BLaER1 (cell line): ENCODE measurements around the gene ZSWIM5.
"Not testable (repeated sequence)": the region's sequence is repeated elsewhere in the genome, so short reads cannot be mapped to it uniquely, and the experiment has no call there.

Experiments
- H3K27ac ChIP-seq: shearing (Covaris generic); formaldehyde crosslinking; 2 replicates; pipeline ENCODE4 v1.8.1; 2022
- H3K27me3 ChIP-seq: shearing (Covaris generic); formaldehyde crosslinking; 2 replicates; pipeline ENCODE4 v1.8.1; 2022
- H3K36me3 ChIP-seq: shearing (Covaris generic); formaldehyde crosslinking; 2 replicates; pipeline ENCODE4 v1.8.1; 2022
- H3K4me1 ChIP-seq: shearing (Covaris generic); formaldehyde crosslinking; 2 replicates; pipeline ENCODE4 v1.8.1; 2022
- H3K4me2 ChIP-seq: shearing (Covaris generic); formaldehyde crosslinking; 2 replicates; pipeline ENCODE4 v1.8.1; 2022
- H3K4me3 ChIP-seq: shearing (Covaris generic); formaldehyde crosslinking; 2 replicates; pipeline ENCODE4 v1.8.1; 2022
- H3K9ac ChIP-seq: shearing (Covaris generic); formaldehyde crosslinking; 2 replicates; pipeline ENCODE4 v1.8.1; 2022
- H3K9me3 ChIP-seq: shearing (Covaris generic); formaldehyde crosslinking; 2 replicates; pipeline ENCODE4 v1.8.1; 2022
- H4K20me1 ChIP-seq: shearing (Covaris generic); formaldehyde crosslinking; 2 replicates; pipeline ENCODE4 v1.8.1; 2022
- Cebpa-rat ChIP-seq: shearing (Covaris generic); IDR thresholded peaks from 2 replicates; pipeline ENCODE4 v1.8.1; 2022

ZSWIM5 gene

DNA sequence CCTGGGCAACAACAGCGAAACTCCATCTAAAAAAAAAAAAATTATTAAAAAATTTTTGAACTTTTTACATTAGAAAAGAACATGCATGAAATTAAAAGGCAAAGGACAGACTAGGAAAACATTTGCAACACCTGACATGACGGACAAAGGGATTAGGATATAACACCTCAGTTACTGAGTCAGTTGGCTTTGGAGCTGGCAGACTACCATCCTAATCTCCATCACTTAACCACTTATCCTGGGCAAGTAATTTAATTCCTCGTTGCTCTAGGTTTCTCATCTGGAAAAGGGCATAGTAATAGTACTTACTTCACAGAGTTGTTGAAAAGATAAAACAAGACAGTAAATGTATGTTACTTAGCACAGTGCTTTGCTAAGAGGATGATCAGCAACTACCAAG is 207.2 kb downstream of the ZSWIM5 start:
- no peak overlapping the region for H3K9ac ChIP-seq
- peaks cover 29% of the 10 kb centered on the region for H3K36me3 ChIP-seq
- H3K4me2 ChIP-seq, result no peak overlapping the region
- H3K4me1 ChIP-seq, result no peaks in the 10 kb centered on the region
- H3K27ac ChIP-seq, result no peak overlapping the region
- no peak overlapping the region for H3K4me3 ChIP-seq
- no peaks in the 10 kb centered on the region for H4K20me1 ChIP-seq
- no peaks in the 10 kb centered on the region for H3K9me3 ChIP-seq
- TF ChIP-seq Cebpa-rat, result no peak
- no peaks in the 10 kb centered on the region for H3K27me3 ChIP-seq

- no peak for TF ChIP-seq Cebpa-rat
- H3K9ac ChIP-seq, result no peak overlapping the region
- no peaks in the 10 kb centered on the region for H3K4me1 ChIP-seq
- no peaks in the 10 kb centered on the region for H3K9me3 ChIP-seq
- no peaks in the 10 kb centered on the region for H4K20me1 ChIP-seq
- H3K4me2 ChIP-seq, result no peak overlapping the region
- no peaks in the 10 kb centered on the region for H3K36me3 ChIP-seq
- H3K27me3 ChIP-seq, result no peaks in the 10 kb centered on the region
- H3K27ac ChIP-seq, result no peak overlapping the region
- H3K4me3 ChIP-seq, result no peak overlapping the region
Observed at GRCh38 chr1:44995467-44996238, 210.8 kb downstream of the ZSWIM5 start.

DNA sequence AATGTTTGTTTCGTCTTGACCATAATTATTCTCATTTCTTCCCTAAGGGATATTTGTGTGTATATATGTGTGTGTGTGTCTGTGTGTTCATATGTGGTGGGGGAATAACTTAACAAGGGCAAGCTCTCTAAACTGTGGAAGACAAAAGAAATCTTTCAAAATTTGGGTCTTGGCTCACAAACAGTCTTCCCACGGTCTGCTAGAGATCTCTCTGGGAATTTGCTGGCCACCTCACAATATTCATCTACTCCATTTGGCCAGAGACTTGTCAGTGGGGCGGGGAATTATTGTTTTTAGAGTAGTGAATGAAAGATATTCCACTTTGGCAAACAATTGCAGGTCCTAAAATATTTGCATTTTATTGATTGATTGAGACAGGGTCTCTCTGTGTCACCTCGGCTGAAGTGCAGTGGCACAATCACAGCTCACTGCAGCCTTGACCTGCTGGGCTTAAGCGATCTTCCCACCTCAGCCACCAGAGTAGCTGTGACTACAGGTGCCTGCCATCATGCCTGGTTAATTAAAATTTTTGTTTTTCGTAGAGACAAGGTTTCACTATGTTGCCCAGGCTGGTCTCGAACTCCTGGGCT is 212.0 kb downstream of the ZSWIM5 start:
- no peaks in the 10 kb centered on the region for H4K20me1 ChIP-seq
- H3K9me3 ChIP-seq, result no peaks in the 10 kb centered on the region
- H3K4me3 ChIP-seq, result no peak overlapping the region
- no peak overlapping the region for H3K9ac ChIP-seq
- H3K4me1 ChIP-seq, result no peaks in the 10 kb centered on the region
- no peaks in the 10 kb centered on the region for H3K36me3 ChIP-seq
- no peak overlapping the region for H3K27ac ChIP-seq
- no peak overlapping the region for H3K4me2 ChIP-seq
- no peaks in the 10 kb centered on the region for H3K27me3 ChIP-seq
- TF ChIP-seq Cebpa-rat, result no peak

DNA sequence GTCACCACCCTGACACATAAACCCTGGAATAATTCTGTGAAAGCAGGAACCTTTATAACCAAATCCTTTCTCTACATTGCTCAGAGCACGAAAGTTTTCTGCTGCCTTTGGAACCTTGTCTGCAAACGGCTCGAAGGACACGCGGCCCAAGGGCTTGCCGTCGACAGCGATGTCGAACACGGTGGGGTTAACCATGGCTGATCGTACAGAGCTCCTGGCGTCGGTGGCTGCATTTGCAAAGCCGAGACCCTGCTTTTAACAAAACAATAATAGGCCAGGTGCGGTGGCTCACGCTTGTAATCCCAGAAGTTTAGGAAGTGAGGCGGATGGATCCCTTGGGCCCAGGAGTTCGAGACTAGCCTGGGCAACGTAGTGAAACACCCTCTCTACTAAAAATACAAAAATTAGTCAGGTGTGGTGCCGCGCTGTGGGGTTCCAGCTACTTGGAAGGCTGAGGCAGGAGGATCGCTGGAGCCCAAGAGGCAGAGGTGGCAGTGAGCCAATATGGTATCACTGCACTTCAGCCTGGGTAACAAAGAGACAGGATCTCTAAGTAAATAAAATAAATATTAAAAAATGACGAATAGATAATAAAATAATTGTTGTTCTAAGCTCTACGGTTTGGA is 217.8 kb downstream of the ZSWIM5 start:
- H3K4me1 ChIP-seq, result peaks cover 19% of the 10 kb centered on the region
- H3K9ac ChIP-seq, result no peak overlapping the region
- H3K36me3 ChIP-seq, result no peaks in the 10 kb centered on the region
- H3K4me2 ChIP-seq, result no peak overlapping the region
- no peaks in the 10 kb centered on the region for H4K20me1 ChIP-seq
- H3K27me3 ChIP-seq, result no peaks in the 10 kb centered on the region
- H3K27ac ChIP-seq, result no peak overlapping the region
- no peaks in the 10 kb centered on the region for H3K9me3 ChIP-seq
- TF ChIP-seq Cebpa-rat, result no peak
- no peak overlapping the region for H3K4me3 ChIP-seq

- no peak for TF ChIP-seq Cebpa-rat
- Histone ChIP-seq H3K4me3 (peak overlapping the region; percentile 78), H3K9me3 (no peaks in the 10 kb centered on the region), H3K27me3 (no peaks in the 10 kb centered on the region), H3K36me3 (peaks cover 7% of the 10 kb centered on the region), H4K20me1 (no peaks in the 10 kb centered on the region), H3K9ac (peak overlapping the region; percentile 84), H3K4me1 (peaks cover 19% of the 10 kb centered on the region), H3K4me2 (peak overlapping the region; percentile 98), H3K27ac (peak overlapping the region; percentile 59)
Observed at GRCh38 chr1:44985747-44986359, 220.6 kb downstream of the ZSWIM5 start.

DNA sequence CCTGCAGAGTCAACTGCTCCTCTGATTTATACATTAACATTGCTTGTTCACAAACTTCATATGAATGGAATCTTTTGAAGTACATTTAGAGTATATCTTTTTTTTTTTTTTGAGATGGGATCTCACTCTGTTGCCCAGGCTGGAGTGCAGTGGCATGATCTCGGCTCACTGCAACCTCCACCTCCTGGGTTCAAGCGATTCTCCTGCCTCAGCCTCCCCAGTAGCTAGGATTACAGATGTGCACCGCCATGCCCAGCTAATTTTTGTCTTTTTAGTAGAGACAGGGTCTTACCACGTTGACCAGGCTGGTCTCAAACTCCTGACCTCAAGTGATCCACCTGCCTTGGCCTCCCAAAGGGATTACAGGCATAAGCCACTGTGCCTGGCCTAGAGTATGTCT is 229.0 kb downstream of the ZSWIM5 start:
- not testable (repeated sequence) for H3K4me3 ChIP-seq, H3K4me2 ChIP-seq, H3K9ac ChIP-seq, H4K20me1 ChIP-seq, H3K27ac ChIP-seq, H3K27me3 ChIP-seq, H3K4me1 ChIP-seq
- Histone ChIP-seq H3K36me3 (peaks cover 88% of the 10 kb centered on the region), H3K9me3 (peaks cover 27% of the 10 kb centered on the region)

DNA sequence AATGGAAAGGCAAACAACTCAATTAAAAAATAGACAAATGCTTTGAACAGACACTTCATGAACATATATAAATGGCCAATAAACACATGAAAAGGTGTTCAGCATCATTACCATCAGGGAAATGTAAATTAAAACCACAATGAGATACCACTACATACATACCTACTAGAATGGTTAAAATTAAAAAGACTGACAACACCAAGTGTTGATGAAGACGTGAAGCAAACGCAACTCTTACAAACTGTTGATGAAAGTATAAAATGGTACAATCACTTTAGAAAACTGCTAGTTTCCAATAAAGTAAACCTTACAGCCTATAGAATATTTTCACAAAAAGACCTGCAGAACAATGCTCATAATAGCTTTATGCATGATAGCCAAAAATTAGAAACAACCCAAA is 230.2 kb downstream of the ZSWIM5 start:
- no peaks in the 10 kb centered on the region for H3K4me1 ChIP-seq
- H3K9ac ChIP-seq, result no peak overlapping the region
- H3K4me2 ChIP-seq, result no peak overlapping the region
- no peak overlapping the region for H3K27ac ChIP-seq
- H4K20me1 ChIP-seq, result no peaks in the 10 kb centered on the region
- H3K9me3 ChIP-seq, result peaks cover 27% of the 10 kb centered on the region
- H3K36me3 ChIP-seq, result peaks cover 96% of the 10 kb centered on the region
- H3K4me3 ChIP-seq, result no peak overlapping the region
- TF ChIP-seq Cebpa-rat, result no peak
- no peaks in the 10 kb centered on the region for H3K27me3 ChIP-seq

GRCh38 chr1:44973645-44974044 is 232.8 kb downstream of the ZSWIM5 start:
- H3K9me3 ChIP-seq, result peaks cover 27% of the 10 kb centered on the region
- peaks cover 85% of the 10 kb centered on the region for H3K36me3 ChIP-seq

DNA sequence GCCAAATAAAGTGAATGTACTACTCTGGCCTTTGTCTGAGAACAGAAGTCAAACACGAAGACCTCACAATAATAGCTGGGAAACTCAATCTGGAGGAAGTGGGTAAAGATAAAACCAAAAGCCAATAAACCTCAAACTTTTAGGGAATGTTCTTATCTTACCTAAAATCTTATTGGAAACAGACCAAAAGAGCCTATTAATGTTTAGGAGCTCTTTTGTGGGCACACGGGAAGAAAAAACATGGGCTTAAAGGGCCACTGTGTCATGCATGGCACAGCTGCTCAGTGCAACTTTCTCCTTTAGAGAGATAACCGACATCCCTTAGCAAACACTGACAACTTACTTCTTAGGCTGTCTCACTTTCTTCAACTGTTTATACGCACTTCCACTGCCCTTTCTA is 236.1 kb downstream of the ZSWIM5 start:
- Histone ChIP-seq H4K20me1 (no peaks in the 10 kb centered on the region), H3K4me2 (no peak overlapping the region), H3K4me3 (no peak overlapping the region), H3K9ac (no peak overlapping the region), H3K27me3 (no peaks in the 10 kb centered on the region), H3K36me3 (peaks cover 78% of the 10 kb centered on the region), H3K4me1 (no peaks in the 10 kb centered on the region), H3K9me3 (no peaks in the 10 kb centered on the region), H3K27ac (no peak overlapping the region)
- no peak for TF ChIP-seq Cebpa-rat

More at GRCh38 chr1:44973645-44974044, 232.8 kb downstream of the ZSWIM5 start:
- H3K4me1 ChIP-seq, result no peaks in the 10 kb centered on the region
- H3K9ac ChIP-seq, result no peak overlapping the region
- H3K27ac ChIP-seq, result no peak overlapping the region
- H3K4me2 ChIP-seq, result no peak overlapping the region
- no peaks in the 10 kb centered on the region for H3K27me3 ChIP-seq
- TF ChIP-seq Cebpa-rat, result no peak
- no peaks in the 10 kb centered on the region for H4K20me1 ChIP-seq
- no peak overlapping the region for H3K4me3 ChIP-seq
